GM12891 (cell line): Measurements from ENCODE around the gene ARHGEF25.

Experiments used
- DNase-seq: peaks from one replicate; pipeline ENCODE4 v3.0.0; 2011; ENCODE audit warnings: low spot score; ENCODE audit not compliant: insufficient read length
- FAIRE-seq: peaks from 2 replicates; lab custom pipeline; 2011; peaks lifted over from hg19 to GRCh38; lab: Jason Lieb, UNC
- PAX5 ChIP-seq: IDR thresholded peaks from 2 replicates; pipeline ENCODE4 v1.6.1; 2011; ENCODE audit warnings: low read length, moderate library complexity, mild to moderate bottlenecking; ENCODE audit not compliant: insufficient read depth, severe bottlenecking
- POLR2A ChIP-seq: IDR thresholded peaks from 2 replicates; pipeline ENCODE4 v1.6.1; 2011; ENCODE audit warnings: low read depth, low read length, control low read depth
- POLR2AphosphoS5 ChIP-seq: IDR thresholded peaks from 2 replicates; pipeline ENCODE4 v1.6.1; 2011; ENCODE audit warnings: low read depth, low read length, control low read depth
- POU2F2 ChIP-seq: IDR thresholded peaks from 2 replicates; pipeline ENCODE4 v1.6.1; 2011; ENCODE audit warnings: low read depth, mild to moderate bottlenecking, control low read depth, low read length, moderate library complexity
- SPI1 ChIP-seq: IDR thresholded peaks from 2 replicates; pipeline ENCODE4 v1.6.1; 2011; ENCODE audit warnings: low read depth, low read length, control low read depth
- TAF1 ChIP-seq: IDR thresholded peaks from 2 replicates; pipeline ENCODE4 v1.6.1; 2011; ENCODE audit warnings: low read depth, low read length, control low read depth

Gene ARHGEF25

GRCh38 chr12:57626921-57627445 lies 15.7 kb downstream of the ARHGEF25 start:
- no peak for DNase-seq
- peak; percentile 35 for FAIRE-seq

GRCh38 chr12:57627501-57628279 lies 16.5 kb downstream of the ARHGEF25 start:
- peak; percentile 78 for FAIRE-seq
- TF ChIP-seq POU2F2 = no peak
- TF ChIP-seq TAF1 = no peak
- TF ChIP-seq PAX5 = no peak
- no peak for TF ChIP-seq SPI1
- no peak for DNase-seq

More at GRCh38 chr12:57626921-57627445, 15.7 kb downstream of the ARHGEF25 start:
- TF ChIP-seq POLR2A (no peak), TAF1 (no peak), PAX5 (no peak), POU2F2 (no peak), SPI1 (no peak), POLR2AphosphoS5 (no peak)

- FAIRE-seq (no peak), DNase-seq (no peak)
- TF ChIP-seq POU2F2 (no peak), POLR2AphosphoS5 (no peak), SPI1 (no peak), POLR2A (no peak), PAX5 (no peak), TAF1 (no peak)
These were observed 17.3 kb downstream of the ARHGEF25 start for GRCh38 chr12:57628280-57629191.

GRCh38 chr12:57629897-57630471 lies 18.7 kb downstream of the ARHGEF25 start:
- TF ChIP-seq POLR2AphosphoS5 (no peak), SPI1 (no peak), PAX5 (no peak), POU2F2 (no peak), TAF1 (no peak), POLR2A (no peak)
- FAIRE-seq = no peak
- peak; percentile 5 for DNase-seq

GRCh38 chr12:57630891-57631433 lies 19.7 kb downstream of the ARHGEF25 start:
- TF ChIP-seq POLR2A = no peak
- no peak for TF ChIP-seq POLR2AphosphoS5
- no peak for TF ChIP-seq POU2F2
- no peak for TF ChIP-seq SPI1
- TF ChIP-seq PAX5 = no peak
- TF ChIP-seq TAF1 = no peak
- FAIRE-seq (no peak), DNase-seq (peak; percentile 7)

GRCh38 chr12:57631566-57632072 lies 20.4 kb downstream of the ARHGEF25 start:
- TF ChIP-seq PAX5 (no peak), TAF1 (no peak), POLR2A (no peak), POU2F2 (no peak), SPI1 (no peak), POLR2AphosphoS5 (no peak)
- peak; percentile 16 for DNase-seq
- FAIRE-seq = no peak

GRCh38 chr12:57632073-57632957 lies 21.1 kb downstream of the ARHGEF25 start:
- FAIRE-seq (no peak), DNase-seq (peak; percentile 28)

More at GRCh38 chr12:57632073-57632957, 21.1 kb downstream of the ARHGEF25 start:
- TF ChIP-seq SPI1 = no peak
- TF ChIP-seq POLR2A = no peak
- TF ChIP-seq POU2F2 = no peak
- TF ChIP-seq POLR2AphosphoS5 = no peak
- no peak for TF ChIP-seq TAF1
- no peak for TF ChIP-seq PAX5
